NCI-H146 (cell line): ENCODE data around the gene LDAH.
A peak's percentile ranks its signal among the peaks of the same experiment; 100 is the strongest.
"Not testable (repeated sequence)": the region's sequence is repeated elsewhere in the genome, so short reads cannot be mapped to it uniquely, and the experiment has no call there.

Source experiments
- DNase-seq: peaks from one replicate; lab custom pipeline; 2025; lab: John Stamatoyannopoulos, UW

LDAH gene

GRCh38 chr2:20822535-20823490 lies at the start of gene LDAH:
TSS of gene LDAH (minus strand) at chr2:20823101. CDS start at chr2:20801463, 21,638 bp downstream.
- DNase-seq: peak; percentile 94

- DNase-seq: no peak
These were observed 45.5 kb upstream of the LDAH start for GRCh38 chr2:20868377-20868776.

GRCh38 chr2:20862850-20863249 lies 39.9 kb upstream of the LDAH start:
- no peak for DNase-seq

GRCh38 chr2:20855456-20855855 lies 32.6 kb upstream of the LDAH start:
- no peak for DNase-seq

- no peak for DNase-seq
These were observed 29.8 kb upstream of the LDAH start for GRCh38 chr2:20852670-20853069.

GRCh38 chr2:20852139-20852538 lies 29.2 kb upstream of the LDAH start:
- no peak for DNase-seq

GRCh38 chr2:20844246-20844645 lies 21.3 kb upstream of the LDAH start:
- no peak for DNase-seq

GRCh38 chr2:20839052-20839451 lies 16.2 kb upstream of the LDAH start:
- no peak for DNase-seq

GRCh38 chr2:20838016-20838415 lies 15.1 kb upstream of the LDAH start:
- peak; percentile 65 for DNase-seq

GRCh38 chr2:20836521-20836920 lies 13.6 kb upstream of the LDAH start:
- DNase-seq: no peak

GRCh38 chr2:20834331-20834730 lies 11.4 kb upstream of the LDAH start:
- DNase-seq: no peak

GRCh38 chr2:20832606-20833005 lies 9.7 kb upstream of the LDAH start:
- DNase-seq: no peak

GRCh38 chr2:20829861-20830260 lies 7.0 kb upstream of the LDAH start:
- no peak for DNase-seq

GRCh38 chr2:20823917-20824316 lies 1.0 kb upstream of the LDAH start:
- no peak for DNase-seq

- DNase-seq: no peak
These were observed 4.1 kb downstream of the LDAH start for GRCh38 chr2:20818820-20819219.

- no peak for DNase-seq
These were observed 7.7 kb downstream of the LDAH start for GRCh38 chr2:20815216-20815615.

- no peak for DNase-seq
These were observed 10.1 kb downstream of the LDAH start for GRCh38 chr2:20812779-20813178.

GRCh38 chr2:20806286-20806685 lies 16.6 kb downstream of the LDAH start:
- no peak for DNase-seq

GRCh38 chr2:20803974-20804373 lies 18.9 kb downstream of the LDAH start:
- no peak for DNase-seq

GRCh38 chr2:20803226-20803682 lies 19.6 kb downstream of the LDAH start:
- no peak for DNase-seq

GRCh38 chr2:20797096-20797495 lies 25.8 kb downstream of the LDAH start:
- no peak for DNase-seq

- no peak for DNase-seq
These were observed 26.5 kb downstream of the LDAH start for GRCh38 chr2:20796374-20796791.

GRCh38 chr2:20793944-20794343 lies 29.0 kb downstream of the LDAH start:
- DNase-seq: not testable (repeated sequence)
